HG03175 (cell line): ENCODE results near the gene FBXO7.

ENCODE experiments used
- ATAC-seq: cut with Tn5 transposase; IDR thresholded peaks from one replicate; pipeline ENCODE4 v1.9.1; 2021; ENCODE audit warnings: mild to moderate bottlenecking, moderate library complexity; ENCODE audit not compliant: unreplicated experiment

The FBXO7 gene

DNA sequence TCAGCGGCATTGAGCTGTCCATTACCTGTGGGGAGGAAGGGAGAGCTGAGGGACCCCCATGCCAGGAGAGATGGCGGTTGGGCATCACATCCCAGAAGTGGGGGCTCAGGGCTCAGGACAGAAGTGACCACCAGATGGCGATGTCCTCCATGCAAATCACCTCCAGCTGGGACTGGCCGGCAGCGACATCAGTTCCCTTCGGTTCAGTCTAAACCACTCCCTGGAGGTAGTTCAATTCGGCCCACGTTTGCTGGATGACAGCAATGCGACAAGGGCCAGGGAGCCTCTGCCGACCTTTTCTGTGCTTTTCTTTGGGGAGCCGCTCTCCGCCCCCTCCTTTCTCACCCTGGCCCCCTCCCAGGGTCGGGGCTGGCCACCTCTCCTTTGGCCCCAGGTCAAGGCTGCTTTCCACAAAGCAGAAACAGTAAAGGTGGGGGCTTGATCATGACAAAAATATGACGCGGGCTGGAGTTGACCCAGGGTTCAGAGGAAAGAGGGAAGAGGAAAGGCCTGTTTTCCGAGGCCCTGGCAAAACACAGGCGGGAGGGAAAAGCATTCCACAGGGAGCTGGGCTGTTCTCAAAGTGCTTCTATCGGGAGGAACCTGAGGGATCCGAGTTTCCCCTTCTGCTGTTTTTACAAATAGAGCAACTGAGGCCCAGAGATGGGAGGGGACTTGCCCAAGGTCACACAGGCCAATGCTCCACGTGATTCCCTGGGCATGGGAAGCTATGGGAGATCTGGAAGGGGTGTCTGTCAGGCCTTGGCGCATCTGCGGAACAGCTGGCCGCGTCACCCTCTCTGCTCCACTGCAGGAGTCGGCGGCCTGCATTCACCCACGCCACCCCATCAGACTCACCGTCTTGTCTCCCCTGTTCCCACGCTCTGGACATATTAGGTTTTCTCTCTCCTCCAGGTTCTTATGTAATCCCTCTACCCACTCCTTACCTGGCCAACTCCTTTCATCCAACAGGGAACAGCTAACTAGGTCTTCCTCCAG, 54.7 kb downstream of the FBXO7 start:
- no peak for ATAC-seq

DNA sequence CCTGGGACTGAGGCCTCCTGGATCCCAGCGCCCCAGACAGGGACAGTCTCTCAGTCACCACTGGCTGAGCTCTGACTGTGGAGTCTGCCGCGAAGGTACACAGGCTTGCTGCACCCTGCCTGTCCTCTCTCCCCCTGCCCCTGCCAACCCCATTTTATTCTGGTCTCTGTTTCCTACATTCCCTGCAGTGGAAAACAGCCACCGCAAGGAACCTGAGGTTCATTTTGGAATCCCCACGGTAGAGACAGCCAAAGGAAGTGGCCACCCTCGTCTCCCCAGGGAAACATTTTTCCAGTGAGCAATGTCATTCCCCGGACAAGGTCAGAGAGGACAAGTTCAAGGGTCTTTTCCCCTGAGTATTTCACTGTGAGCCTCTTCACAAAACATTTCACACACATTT, 56.6 kb downstream of the FBXO7 start:
- ATAC-seq, result no peak

DNA sequence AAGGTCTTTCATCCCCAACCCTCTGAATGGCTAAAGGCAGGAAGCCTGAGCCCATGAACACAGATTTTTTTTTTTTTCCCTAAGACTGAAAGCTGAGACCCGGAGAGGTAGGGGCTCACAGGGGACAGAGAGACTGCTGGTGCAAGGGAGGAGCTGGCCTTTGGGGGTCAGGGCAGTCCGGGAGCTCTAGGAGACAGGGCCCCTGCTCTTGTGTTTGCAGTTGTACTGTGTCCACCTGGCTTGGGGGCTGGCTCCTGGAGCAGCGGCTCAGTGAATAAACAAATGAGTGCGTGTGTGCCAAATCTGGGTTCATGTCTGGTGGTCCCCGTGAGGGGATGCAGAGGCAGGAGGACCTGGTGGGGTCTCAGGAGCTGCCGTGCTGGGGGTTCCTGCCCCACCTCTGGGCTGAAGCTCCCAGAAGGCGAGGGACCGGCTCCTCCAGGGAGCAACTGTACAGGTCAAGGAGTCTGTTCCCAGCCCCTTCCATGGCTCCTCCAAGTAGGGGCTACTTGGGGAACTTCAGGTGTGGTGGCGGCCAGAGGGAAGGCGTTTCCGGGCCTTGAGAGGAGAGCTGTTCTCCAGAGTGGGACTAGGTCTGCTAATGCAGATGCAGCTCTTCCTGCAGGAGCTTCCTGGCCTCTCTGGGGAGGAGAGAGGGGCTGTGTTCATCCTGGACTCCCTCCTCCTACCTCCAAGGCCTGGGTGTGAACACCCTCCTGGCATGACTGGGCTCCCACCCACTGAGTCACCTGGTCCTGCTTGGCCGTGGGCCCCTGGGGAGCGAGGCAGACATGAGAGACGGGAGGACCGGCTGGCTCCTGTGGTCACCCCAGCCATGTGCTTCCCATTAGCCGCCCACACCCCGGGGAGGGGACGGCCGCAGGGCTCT, 57.6 kb downstream of the FBXO7 start:
- ATAC-seq, result no peak

DNA sequence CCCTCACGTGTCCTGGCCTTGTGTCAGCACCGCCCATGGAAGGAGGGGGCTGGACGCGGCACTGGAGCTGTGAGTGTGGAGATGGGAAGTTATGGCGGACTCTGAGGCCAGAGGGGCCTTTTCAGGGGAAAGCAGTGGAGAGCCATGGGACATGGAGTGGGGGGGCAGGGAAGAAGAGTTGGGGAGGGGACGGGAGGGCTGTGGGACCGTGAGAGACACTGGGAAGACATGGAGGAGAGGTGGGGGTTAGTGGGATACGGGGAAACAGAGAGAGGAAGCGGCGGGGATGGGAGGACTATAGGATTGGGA, 58.2 kb downstream of the FBXO7 start:
- ATAC-seq, result no peak

DNA sequence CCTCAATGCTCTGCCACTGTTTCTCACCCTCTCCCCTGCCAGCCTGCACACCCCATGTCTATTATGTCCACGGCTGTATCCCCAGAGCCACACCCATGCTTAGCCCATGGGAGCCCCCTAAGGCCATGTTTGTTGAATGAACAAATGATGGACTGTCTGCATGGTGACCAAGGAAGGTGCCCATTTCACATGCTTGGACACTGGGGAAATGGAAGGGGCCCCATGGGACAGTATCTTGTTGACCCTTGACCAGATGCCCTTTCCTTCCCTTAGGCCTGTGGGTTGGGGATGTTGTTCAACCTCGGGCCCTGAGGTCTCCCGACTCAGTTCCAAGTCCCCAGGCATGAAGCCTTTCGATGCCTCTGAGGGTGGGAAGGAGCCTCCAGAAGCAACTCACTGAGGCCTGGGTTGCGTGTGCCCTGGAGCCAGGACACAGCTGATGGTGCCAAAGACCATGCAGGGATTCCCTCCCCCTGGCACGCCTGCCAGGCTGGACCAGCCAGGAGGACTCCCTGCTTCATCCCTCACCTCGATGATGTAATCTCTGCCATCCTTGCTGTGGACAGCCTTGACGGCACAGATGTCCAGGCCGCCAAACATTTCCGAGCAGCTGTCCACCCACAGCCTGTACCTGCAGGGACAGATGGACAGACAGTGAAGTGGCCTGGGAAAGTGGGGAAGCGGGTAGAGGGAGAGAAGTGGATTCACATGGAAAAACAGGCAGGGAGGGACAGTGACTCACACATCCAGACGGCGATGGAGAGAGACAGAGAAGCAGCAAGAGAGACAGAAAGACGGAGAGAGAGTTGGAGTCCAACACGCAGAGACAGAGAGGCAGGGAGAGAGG, 58.9 kb downstream of the FBXO7 start:
- no peak for ATAC-seq

DNA sequence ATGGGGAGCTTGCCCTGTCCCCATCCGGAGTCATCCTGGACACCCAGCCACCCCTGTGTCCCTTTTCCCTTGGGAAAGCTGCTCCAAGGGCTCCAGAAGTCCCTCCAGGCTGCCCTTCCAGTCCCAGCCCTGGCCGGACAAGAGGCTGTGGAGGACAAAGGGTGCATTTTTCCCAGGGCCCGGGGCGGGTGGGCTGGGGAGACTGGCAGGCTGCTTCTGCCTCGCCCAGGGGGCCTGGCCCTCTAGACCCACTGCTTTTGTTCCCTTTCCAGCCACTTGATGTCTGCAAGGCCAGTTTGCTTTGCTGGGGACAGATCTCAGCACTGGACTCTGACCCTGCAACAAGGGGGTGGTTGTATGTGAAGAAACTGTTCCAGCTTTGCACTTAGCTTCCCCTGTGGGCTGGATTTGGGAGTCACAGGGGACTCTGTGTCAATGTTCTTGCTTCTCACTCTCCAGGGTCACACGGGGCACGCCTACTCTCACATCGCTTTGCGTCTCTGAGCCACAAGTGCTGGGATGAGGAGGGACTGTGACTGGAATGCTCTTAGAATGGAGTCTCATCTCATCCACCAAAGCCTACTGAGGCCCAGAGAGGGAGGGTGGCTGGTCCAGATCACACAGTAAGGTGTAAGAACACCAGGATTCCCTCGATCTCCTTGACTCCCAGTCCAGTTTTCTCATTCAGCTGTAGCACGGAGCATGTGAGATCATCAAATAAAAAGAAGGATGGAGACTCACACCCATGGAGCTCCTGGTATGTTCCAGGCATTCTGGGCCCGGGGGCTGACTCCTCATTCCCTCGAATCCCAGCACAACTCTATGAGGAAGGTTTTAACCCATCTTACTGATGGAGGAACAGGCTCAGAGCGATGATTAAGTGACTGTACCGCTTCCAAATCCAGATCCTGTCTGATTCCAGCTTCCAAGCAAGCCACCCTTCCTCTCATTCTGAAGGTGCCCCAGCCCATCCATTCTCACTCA, 59.9 kb downstream of the FBXO7 start:
- no peak for ATAC-seq

DNA sequence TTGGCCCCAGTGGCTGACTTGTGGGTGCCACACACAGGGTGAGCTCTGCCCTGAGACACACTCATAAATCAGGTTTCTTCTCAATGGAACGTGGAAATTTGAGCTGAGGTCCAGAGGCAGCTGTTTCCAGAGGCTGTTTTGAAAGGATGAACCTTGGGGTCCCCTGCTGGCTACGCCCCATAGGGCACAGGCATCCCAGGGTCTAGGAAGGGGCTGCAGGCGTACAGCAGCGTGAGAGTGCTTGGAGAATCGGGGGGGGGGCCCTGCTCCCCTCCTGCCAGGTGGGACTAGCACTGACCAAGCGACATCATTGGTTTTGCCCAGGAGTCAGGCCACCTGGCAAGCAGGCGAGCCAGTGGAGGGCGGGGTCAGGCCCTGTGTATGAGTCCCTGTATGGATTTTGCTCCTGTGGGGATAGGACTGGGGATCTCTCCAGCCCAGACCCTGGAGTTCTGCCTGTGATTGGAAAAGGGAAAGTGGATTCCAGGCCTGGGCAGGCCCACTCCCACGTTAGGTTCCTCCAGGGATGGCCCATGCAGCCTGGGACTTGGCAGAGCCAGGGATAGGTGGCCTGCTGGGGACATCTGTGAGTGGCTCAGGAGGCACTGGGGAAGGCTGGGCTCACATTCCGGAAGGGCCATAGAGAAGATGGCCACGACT, 61.0 kb downstream of the FBXO7 start:
- no peak for ATAC-seq

DNA sequence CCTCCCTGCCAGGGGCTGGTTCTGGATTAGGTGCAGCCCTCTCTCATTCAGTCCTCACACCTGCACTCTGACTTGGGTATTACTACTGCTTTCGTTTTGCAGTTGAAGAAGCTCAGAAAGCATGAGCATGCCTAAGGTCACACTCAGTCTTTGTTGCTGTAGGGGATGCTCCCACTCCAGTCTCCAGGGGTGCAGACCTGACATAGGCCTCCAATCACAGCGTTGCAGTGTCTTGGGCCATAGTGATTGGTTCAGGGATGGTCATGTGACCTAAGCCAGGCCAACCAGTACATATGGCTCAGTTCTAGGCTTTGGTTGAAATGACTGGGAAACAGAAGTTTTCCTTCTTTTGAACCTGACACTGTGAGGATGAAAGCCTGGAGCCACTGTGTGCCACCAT, 61.7 kb downstream of the FBXO7 start:
- ATAC-seq, result no peak

DNA sequence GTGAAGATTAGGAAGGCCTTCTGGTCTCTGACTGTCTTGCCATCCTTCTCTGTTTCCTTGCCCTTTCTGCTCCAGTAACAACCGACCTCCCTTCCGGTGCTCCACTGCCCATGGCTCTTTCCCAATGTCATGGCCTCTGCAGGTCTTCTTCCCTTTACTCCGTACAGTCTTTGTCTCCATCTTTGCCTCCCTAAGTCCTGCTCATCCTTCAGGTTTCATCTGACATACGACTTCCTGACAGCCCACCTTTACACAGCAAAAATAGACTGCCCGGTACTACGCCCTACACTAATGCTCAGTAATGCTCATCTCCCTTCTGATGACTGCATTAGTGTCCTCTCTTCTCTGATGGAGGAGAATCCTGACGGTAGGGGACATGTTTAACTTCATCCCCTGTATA, 63.9 kb downstream of the FBXO7 start:
- no peak for ATAC-seq

DNA sequence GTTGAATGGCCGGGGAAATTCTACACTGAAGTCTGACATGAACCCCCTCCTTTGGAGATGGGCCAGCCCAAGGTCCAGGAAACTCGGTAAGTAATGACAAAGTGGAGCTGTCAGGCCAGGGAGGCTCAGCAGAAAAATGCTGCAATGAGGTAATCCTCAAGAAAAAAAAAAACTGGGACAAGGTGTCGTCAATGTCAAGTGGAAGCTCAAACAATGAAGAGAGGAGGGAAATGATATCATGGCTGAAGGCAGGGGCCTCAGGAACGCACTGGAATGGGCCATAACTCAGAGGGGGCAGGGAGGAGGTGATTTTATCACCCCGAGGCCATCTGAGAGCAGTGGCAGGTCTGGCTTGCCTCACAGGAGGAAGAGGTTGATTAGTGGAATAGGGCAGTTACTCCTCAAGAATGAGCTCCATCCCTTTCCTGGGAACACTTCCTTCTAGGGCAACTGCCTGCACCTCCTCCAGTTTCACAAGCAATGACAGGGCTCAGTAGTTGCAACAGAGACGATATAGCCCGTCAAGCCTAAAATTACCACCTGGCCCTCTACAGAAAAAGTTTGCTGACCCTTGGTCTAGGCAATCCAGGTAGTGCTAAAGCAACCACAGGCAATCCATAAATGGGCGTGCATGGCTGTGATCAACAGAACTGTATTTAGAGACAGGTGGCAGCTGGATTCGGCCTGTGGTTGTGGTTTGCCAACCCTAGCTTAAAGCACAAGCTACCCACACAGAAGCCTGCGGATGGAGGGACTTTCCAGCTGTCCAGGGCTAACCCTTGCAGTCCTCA, 65.2 kb downstream of the FBXO7 start:
- no peak for ATAC-seq

DNA sequence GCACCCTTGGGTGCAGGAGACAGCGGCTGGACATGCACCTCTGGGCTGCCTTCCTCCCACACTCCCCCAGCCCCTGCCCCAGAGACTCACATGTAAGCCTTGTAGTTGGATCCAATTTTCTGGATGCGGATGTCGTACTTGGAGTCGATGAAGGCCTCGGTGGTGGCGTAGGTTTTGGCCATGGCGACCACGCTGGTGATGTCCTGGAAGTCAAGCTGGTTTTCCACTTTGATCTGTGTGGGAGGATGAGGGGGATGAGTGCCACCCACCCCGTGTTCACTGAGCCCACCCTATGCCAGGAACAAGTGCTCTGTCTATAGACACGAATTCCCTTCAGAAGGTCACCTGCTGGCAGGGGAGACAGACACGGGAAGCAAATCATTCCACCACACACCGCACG, 66.9 kb downstream of the FBXO7 start:
- no peak for ATAC-seq

DNA sequence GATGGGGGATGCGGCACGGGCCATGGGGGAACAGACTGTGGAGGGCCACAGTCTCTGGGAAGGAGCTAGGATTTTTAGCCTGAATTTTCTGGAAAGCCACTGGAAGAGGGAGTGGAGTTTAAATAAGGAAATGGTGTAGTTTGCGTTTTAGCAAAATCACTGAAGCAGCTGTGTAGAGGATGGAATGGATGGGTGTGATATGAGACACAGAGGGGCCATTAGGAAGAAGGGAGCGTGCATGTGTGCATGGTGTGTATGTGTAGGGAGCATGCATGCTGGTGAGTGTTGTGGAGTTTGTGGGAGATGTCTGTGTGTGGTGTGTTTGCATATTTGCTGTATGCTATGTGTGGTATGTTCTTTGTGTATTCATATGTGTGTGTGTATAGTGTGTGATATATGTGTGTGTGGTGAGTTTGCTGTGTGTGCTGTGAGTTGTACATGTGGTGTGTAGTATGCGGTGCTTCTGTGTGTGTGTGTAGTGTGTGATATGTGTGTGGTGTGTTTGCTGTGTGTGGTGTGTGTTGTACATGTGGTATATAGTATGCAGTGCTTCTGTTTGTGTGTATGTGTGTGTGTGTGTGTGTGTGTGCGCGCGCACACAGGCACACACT, 67.6 kb downstream of the FBXO7 start:
- ATAC-seq, result no peak

DNA sequence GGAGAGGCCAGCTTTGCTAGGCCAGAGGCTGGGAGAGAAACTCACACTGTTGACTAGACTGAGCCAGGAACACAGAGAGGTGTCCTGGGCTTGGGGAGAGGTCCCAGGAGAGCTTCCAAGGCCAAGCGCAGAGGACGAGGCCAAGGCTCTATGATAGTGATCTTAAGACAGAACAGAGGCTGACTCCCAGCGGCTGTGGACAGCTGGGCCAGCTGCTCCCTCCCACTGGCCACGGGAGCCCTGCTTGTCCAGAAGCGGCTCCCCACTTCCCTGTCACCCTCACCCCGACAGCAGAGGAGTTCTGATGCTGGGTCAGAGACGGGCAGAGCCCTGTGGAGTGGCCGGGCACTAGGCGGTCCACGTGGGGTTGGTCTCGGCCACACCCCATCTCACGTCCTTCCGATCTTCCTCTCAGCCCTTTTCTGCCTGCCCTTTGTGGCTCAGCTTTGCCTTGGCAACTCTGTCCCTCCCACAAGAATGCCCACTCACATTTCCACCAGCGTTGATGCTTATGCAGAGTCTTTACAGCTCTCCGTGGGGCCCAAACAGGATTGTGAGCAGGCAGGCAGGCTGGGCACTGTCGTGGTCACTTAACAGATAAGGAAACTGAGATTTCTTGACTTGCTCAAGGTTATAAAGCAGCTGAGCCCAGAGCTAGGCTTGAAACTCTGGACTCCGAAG, 68.2 kb downstream of the FBXO7 start:
- no peak for ATAC-seq

DNA sequence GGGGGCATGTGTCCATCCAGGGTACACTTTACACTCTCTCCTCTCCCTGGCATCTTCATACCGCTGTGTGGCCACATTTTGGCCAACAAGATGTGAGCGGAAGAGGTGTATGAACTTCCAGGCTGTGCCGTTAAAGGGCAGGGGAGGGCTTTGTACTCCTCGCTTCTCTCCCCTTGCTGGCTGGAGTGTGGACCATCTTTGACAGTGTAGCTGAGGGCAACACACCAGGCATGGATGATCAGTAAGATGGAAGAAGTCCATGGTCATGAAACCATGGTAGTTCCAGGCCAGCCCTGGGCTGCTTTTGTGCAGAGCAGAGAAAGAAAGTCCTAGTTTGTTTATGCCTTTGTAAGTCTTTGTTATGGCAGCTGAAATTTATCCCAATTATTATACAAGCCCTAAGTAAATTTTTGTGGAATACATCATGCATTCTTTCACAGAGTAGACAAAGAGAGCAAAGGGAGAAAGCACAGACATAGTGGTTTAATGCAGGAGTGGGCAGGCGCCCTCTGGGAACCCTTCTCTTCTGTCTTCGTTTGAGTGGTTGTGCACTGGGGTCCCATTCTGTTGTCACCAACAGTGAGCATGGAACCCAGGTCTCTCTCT, 70.4 kb downstream of the FBXO7 start:
- no peak for ATAC-seq

DNA sequence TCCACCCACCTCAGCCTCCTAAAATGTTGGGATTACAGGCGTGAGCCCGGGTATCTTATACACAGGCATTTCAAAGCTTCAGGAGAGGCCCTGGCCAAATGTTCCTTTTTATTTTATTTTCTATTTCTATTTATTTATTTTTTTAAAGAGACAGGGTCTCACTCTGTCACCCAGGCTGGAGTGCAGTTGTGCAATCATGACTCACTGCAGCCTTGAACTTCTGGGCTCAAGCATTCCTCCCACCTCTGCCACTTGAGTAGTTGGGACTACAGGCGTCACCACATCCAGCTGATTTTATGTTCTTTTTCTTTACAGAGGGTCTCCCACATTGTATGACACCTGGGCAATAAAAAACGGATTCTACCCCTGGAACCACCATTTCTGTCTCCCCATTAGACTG, 71.2 kb downstream of the FBXO7 start:
- no peak for ATAC-seq

DNA sequence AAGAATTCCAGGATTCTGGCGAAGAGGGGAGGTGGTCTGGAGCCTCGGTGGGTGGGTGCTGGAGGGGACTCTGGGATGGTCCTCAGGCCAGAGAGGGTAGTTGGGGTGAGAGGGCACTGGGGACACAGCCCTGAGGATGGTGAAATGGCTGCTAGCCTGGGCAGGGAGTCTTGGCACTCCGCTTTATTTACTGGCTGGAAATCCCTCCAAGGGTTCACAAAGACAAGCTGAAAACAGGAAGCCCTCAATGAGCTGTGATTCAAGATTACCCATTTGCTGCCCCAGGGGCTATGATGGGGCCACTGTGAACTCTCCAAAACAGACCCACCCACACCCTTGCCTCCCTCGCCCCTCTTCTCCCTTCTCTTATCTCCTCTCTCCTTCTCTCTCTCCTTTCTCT, 71.9 kb downstream of the FBXO7 start:
- ATAC-seq, result no peak

DNA sequence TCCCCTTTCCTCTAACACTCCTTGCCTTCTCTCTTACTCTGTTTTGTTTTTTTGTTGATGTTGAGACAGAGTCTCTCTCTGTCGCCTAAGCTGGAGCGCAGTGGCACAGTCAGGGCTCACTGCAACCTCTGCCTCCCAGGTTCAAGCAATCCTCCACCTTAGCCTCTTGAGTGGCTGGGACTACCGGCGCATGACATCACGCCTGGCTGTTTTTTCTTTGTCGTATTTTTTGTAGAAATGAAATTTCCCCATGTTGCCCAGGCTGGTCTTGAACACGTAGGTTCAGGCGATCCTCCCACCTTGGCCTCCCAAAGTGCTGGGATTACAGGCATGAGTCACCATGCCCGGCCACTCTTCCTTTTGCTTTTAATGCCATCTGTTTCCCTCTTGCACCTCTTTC, 72.3 kb downstream of the FBXO7 start:
- no peak for ATAC-seq
